ENCODE results near the gene IFIT3. TPM values are rescaled to one million over a fixed set of nuclear protein-coding genes. Genes with fewer than 3 reads are reported as not detected.

Gene IFIT3
- total and polyA plus RNA-seq, 9 of the 15 experiments (the other 6 are each of a cell fraction or from before 2014, with no cell fraction given), result 0.23 to 2.2 (median 0.77) TPM

GRCh38 chr10:89352802-89353201 lies 25.0 kb downstream of the IFIT3 start (continued):
- TF ChIP-seq ELK3 (CRISPR knock-in tag; IDR thresholded peaks at IDR 0.05), result no peak
- no peak for TF ChIP-seq NBN (IDR thresholded peaks at IDR 0.05; ENCODE audit: low read depth)
- peak; percentile 52; the same call in 1 of the 2 replicates for TF ChIP-seq TCF3 (CRISPR knock-in tag; IDR thresholded peaks at IDR 0.05)
- no peak for TF ChIP-seq ZNF12 (CRISPR knock-in tag; IDR thresholded peaks at IDR 0.05)
- no peak for TF ChIP-seq TAF1 (IDR thresholded peaks at IDR 0.05; ENCODE audit: control insufficient read depth, extremely low read depth, insufficient read depth, low read length, severe bottlenecking)
- no peak for TF ChIP-seq RERE (CRISPR knock-in tag; IDR thresholded peaks at IDR 0.05; ENCODE audit: borderline replicate concordance)
- peak; percentile 33; the same call in 1 of the 2 replicates for TF ChIP-seq MAFF (IDR thresholded peaks at IDR 0.05; ENCODE audit: low read length)
- no peak for TF ChIP-seq SNRNP70 (optimal IDR thresholded peaks at IDR 0.05; ENCODE audit: low read depth, low read length)
- 0 out of 6 replicates have a peak, but pooled peaks of 1 of the 3 experiments have one; percentile 33 for TF ChIP-seq ZBTB11 (CRISPR knock-in tag; IDR thresholded peaks at IDR 0.05)
- no peak for TF ChIP-seq IFI16 (CRISPR knock-in tag; IDR thresholded peaks at IDR 0.05)
- TF ChIP-seq ZNF551 (CRISPR knock-in tag; IDR thresholded peaks at IDR 0.05), result no peak
- TF ChIP-seq HMGN3 (IDR thresholded peaks at IDR 0.05; ENCODE audit: borderline replicate concordance, extremely low read depth, insufficient read length, low read depth, low read length), result no peak
- no peak for TF ChIP-seq ZNF239 (CRISPR knock-in tag; IDR thresholded peaks at IDR 0.05)
- no peak for TF ChIP-seq ZNF717 (CRISPR knock-in tag; IDR thresholded peaks at IDR 0.05)
- TF ChIP-seq ARID1B (IDR thresholded peaks at IDR 0.05), result 0 out of 2 replicates have a peak, but pooled peaks have one; percentile 48
- no peak for TF ChIP-seq LCOR (CRISPR knock-in tag; IDR thresholded peaks at IDR 0.05)
- peak; percentile 33; the same call in 1 of the 2 replicates for TF ChIP-seq TRIM28 (IDR thresholded peaks at IDR 0.05)
- no peak for TF ChIP-seq ARHGAP35 (IDR thresholded peaks at IDR 0.05; ENCODE audit: partially characterized antibody)
- no peak for TF ChIP-seq NR2C1 (IDR thresholded peaks at IDR 0.05)
- no peak for TF ChIP-seq NR2C1 (tag; IDR thresholded peaks at IDR 0.05)

All from K562 (cell line).